Ovary (tissue), 9 donors: ENCODE results near the gene GNAL. TPM values are rescaled to one million over a fixed set of nuclear protein-coding genes. Genes with fewer than 3 reads are reported as not detected.

Experiments used
- DNase-seq, 5 donors: peaks; one replicate each; pipeline ENCODE4 v3.0.0-alpha.2; 2019 to 2020
- H3K27ac ChIP-seq, 2 donors: fragments of 200-600 bp; one replicate each; pipeline versions ENCODE4 v1.5.1 to v1.8.0; 2019 to 2022
- H3K27me3 ChIP-seq: fragments of 200-600 bp; one replicate; pipeline ENCODE4 v1.8.0; 2022
- H3K36me3 ChIP-seq: fragments of 200-600 bp; sonication (generic); one replicate; pipeline ENCODE4 v1.5.1; 2019
- H3K4me1 ChIP-seq: one replicate; pipeline ENCODE4 v1.8.1; 2013; ENCODE audit warnings: mild to moderate bottlenecking, moderate library complexity; ENCODE audit not compliant: insufficient read depth
- H3K4me3 ChIP-seq: fragments of 200-600 bp; sonication (generic); one replicate; pipeline ENCODE4 v1.5.1; 2017
- H3K9me3 ChIP-seq, 2 donors: fragments of 200-600 bp in 1 of 2; sonication (generic) in 1 of 2; one replicate each; pipeline versions ENCODE4 v1.5.1 to v1.8.1; 2013 to 2019; ENCODE audit warnings: mild to moderate bottlenecking in 1 of 2, moderate library complexity in 1 of 2
- EP300 ChIP-seq: sonication (generic); formaldehyde crosslinking; IDR thresholded peaks from one replicate; pipeline ENCODE4 v1.6.1; 2017; ENCODE audit warnings: antibody characterized with exemption
- POLR2A ChIP-seq: fragments of 450-650 bp; IDR thresholded peaks from one replicate; pipeline ENCODE4 v1.6.1; 2017; ENCODE audit warnings: antibody characterized with exemption, mild to moderate bottlenecking, moderate library complexity
- WGBS, 3 donors: extraction: QIAGEN DNeasy Blood & Tissue Kit in 1 of 3; methylation state at CpG; one replicate each; pipeline versions ENCODE4 v1.1.5 to v1.1.7; 2013 to 2017; 5-methylcytosine and 5-hydroxymethylcytosine counted together
- intact Hi-C, 4 donors: fragments of 100-400 bp; cut with DNase I; formaldehyde crosslinking; loops; one replicate each; pipeline versions ENCODE4 v1.11.0 to v1.15.1; 2022 to 2023
- polyA plus RNA-seq, 2 donors: library from polyadenylated mRNA; stranded (reverse); fragments of 200-250 nt in 1 of 2; fragments of 350-450 nt in 1 of 2; fragmentation: Illumina TruSeq in 1 of 2; extraction: RNeasy Lipid Tissue Mini Kit (QIAGEN cat#74804) in 1 of 2; gene quantifications; one replicate each; pipeline ENCODE4 v1.2.3, GENCODE V29; 2013 to 2014
- total RNA-seq, 7 donors: library from RNA; depleted of rRNA in 2 of 7; stranded (reverse); fragments of >200 nt in 2 of 7; fragmentation: NEBNext Ultra II Directional in 3 of 7; extraction: Animal tissue kit (Norgen Biotek cat#: 25700) in 3 of 7; gene quantifications; one replicate each; pipeline versions ENCODE4 v1.1.0 to v1.2.4, GENCODE V29; 2016 to 2023
- TF ChIP-seq, protein P1 (sequence below), 3 donors: fragments of 450-650 bp in 2 of 3; fragments of 200-600 bp in 1 of 3; IDR thresholded peaks; one replicate each; pipeline versions ENCODE4 v1.5.1 to v1.8.0; 2016 to 2022; ENCODE audit warnings: antibody characterized with exemption in 3 of 3, mild to moderate bottlenecking in 1 of 3
- donor health status: DM: no; HTN: no; CAD: no; lungs with moderate emphysema.
- donor health status: DM: no; HTN: no; CAD: no.
- donor health status: Bipolar disorder and iron deficiency.
- donor health status: DM: yes; HTN: yes; CAD: no.
- donor health status: DM: no; HTN: no; CAD: no.
- donor health status: DM: yes; HTN: yes; CAD: no.

The GNAL gene
- total and polyA plus RNA-seq, 9 donors: 1.6 to 15.4 (median 3.4) TPM

DNA sequence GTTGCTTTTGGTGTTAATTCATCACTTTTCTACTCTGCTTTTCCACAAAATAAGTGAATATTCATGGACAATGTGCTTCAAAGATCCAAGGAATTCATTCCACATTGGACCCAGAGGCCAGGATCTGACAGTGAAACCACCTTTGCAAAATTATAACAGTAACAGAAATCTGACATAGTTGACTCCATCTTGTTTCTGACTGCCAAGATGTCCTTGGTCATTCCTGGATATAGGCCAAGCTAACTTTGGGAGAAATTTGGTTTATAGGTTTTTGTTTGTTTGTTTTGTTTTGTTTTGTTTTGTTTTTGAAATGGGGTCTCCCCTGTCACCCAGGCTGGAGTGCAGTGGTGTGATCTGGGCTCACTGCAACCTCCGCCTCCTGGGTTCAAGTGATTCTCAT, 208.7 kb downstream of the GNAL start:
- Histone ChIP-seq H3K4me3 (no peak overlapping the region), H3K27ac (no peak overlapping the region), H3K36me3 (no peaks in the 10 kb centered on the region), H3K27me3 (no peaks in the 10 kb centered on the region), H3K9me3 (no peaks in the 10 kb centered on the region), H3K4me1 (no peaks in the 10 kb centered on the region)
- no peak for DNase-seq
- TF ChIP-seq, protein P1, sequence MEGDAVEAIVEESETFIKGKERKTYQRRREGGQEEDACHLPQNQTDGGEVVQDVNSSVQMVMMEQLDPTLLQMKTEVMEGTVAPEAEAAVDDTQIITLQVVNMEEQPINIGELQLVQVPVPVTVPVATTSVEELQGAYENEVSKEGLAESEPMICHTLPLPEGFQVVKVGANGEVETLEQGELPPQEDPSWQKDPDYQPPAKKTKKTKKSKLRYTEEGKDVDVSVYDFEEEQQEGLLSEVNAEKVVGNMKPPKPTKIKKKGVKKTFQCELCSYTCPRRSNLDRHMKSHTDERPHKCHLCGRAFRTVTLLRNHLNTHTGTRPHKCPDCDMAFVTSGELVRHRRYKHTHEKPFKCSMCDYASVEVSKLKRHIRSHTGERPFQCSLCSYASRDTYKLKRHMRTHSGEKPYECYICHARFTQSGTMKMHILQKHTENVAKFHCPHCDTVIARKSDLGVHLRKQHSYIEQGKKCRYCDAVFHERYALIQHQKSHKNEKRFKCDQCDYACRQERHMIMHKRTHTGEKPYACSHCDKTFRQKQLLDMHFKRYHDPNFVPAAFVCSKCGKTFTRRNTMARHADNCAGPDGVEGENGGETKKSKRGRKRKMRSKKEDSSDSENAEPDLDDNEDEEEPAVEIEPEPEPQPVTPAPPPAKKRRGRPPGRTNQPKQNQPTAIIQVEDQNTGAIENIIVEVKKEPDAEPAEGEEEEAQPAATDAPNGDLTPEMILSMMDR (IDR thresholded peaks at IDR 0.05): no peak
- TF ChIP-seq POLR2A: no peak
- TF ChIP-seq EP300: no peak
- 0 to 98% (median 89%) methylated on average over 1 of the region's 1 CpG for WGBS, 3 donors
- intact Hi-C loops: loop anchor here in 1 of 4 donors (5.0 kb wide), 1 partner anchor 40 kb away; no protein-coding TSS in a partner anchor

DNA sequence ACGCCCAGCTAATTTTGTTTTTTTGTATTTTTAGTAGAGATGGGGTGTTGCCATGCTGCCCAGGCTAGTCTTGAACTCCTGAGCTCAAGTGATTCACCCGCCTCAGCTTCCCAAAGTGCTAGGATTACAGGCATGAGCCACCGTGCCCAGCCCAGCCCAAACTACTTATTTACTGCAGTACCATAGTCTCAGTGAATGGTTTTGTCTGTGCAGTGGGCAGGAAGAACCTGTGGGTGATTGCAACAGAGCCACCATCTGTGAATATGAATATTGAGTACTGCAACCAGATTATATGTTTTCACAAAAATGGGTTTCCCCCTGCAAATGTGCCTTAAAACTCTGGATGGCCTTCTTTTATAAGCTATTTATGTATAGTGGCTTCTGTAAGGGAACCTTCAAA, 210.0 kb downstream of the GNAL start:
- Histone ChIP-seq H3K9me3 (no peaks in the 10 kb centered on the region), H3K27ac (no peak overlapping the region), H3K27me3 (no peaks in the 10 kb centered on the region), H3K36me3 (no peaks in the 10 kb centered on the region), H3K4me1 (no peaks in the 10 kb centered on the region), H3K4me3 (no peak overlapping the region)
- intact Hi-C loops: loop anchor here in 1 of 4 donors (5.0 kb wide), 1 partner anchor 42 kb away; no protein-coding TSS in a partner anchor
- 93 to 100% (median 100%) methylated on average over 3 of the region's 3 CpGs for WGBS, 3 donors
- TF ChIP-seq, protein P1 (IDR thresholded peaks at IDR 0.05): no peak
- no peak for TF ChIP-seq EP300
- no peak for TF ChIP-seq POLR2A
- DNase-seq: no peak

DNA sequence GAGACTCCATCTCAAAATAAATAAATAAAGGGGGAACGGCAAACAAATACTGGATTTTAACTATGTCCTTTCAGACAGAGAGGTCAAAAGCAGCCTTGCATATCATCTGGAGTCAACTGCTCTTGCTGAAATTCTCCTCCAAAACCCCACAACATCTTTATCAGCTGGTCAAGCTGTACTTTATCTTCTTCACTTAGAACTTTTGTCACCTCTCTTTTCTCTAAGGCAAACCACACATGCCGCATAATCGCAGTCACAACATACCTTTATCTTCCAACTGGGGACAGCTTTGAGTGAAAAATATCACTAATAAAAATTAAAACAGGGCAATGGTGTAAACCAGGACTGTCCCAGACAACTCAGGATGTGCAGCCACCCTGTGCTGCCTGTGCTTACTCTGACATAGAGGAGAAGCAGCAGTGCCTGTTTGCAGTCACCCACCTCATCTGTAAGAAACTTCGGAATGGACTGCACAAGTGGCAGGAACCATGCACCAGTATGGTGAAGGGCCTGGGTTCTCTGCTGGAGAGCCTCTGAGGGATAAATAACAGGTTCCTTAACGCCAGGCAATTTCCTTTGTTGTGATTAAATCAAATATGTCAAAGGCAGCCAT, 212.9 kb downstream of the GNAL start:
- Histone ChIP-seq H3K4me3 (no peak overlapping the region), H3K9me3 (no peaks in the 10 kb centered on the region), H3K36me3 (no peaks in the 10 kb centered on the region), H3K27ac (no peak overlapping the region), H3K4me1 (no peaks in the 10 kb centered on the region), H3K27me3 (no peaks in the 10 kb centered on the region)
- TF ChIP-seq POLR2A: no peak
- no peak for TF ChIP-seq EP300
- TF ChIP-seq, protein P1 (IDR thresholded peaks at IDR 0.05): no peak
- intact Hi-C loops: no loop called here
- no peak for DNase-seq
- 78 to 88% (median 86%) methylated on average over 5 of the region's 5 CpGs for WGBS, 3 donors

DNA sequence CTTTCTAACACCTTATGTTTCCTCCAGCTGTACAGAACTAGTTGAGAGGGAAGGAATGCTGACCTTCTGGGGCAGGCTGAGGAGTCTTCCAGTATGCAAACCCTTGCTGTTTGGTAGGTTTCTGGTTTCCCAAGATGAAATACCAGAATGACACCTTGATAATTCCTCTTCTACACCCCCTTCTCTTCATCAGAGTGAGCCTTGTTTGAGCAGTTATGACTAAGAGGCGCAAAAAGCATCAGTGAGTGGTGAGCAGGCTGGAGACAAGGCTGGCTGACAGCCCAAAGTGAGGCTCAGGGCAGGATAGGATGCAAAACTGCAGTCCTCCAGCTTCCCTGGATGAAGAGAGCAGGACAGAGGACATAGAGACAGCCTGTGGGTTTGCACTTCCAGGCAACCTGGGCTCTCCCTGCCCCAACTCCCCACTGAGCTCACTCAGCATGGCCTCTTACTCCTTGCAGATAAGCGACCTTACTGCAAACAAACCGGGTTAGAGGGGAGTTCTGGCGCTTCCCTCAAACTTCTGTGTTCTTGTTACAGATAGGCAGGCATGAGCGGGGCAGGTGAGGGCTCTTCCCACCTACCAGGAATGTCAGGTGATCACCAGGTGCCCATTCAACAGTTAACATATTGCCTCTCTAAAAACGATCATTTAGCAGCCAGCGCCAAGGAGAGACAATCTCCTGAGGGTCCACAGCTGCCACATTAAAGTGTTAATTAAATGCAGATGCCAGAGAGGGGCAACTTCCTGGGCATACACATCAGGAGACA, 213.6 kb downstream of the GNAL start:
- no peaks in the 10 kb centered on the region for H3K9me3 ChIP-seq
- no peak overlapping the region for H3K27ac ChIP-seq
- peaks cover 5% of the 10 kb centered on the region for H3K4me1 ChIP-seq
- TF ChIP-seq, protein P1 (IDR thresholded peaks at IDR 0.05): no peak
- TF ChIP-seq EP300 (no peak), POLR2A (no peak)
- intact Hi-C loops: no loop called here
- H3K27me3 ChIP-seq: no peaks in the 10 kb centered on the region
- H3K36me3 ChIP-seq: no peaks in the 10 kb centered on the region
- H3K4me3 ChIP-seq: no peak overlapping the region
- no peak for DNase-seq
- 59 to 65% (median 63%) methylated on average over 7 of the region's 7 CpGs for WGBS, 3 donors
